ENCODE measurements around the gene CIDEC.

GRCh38 chr3:9876991-9877390 is 3.1 kb downstream of the CIDEC start:
- TF ChIP-seq CTCF (IDR thresholded peaks at IDR 0.05) (no peak), POLR2A (IDR thresholded peaks at IDR 0.05) (no peak), POLR2AphosphoS5 (IDR thresholded peaks at IDR 0.05; ENCODE audit: insufficient read depth in 1 of 2, low read depth in 1 of 2) (no peak)
